ENCODE data around the gene WIPF2. TPM values are rescaled to one million over a fixed set of nuclear protein-coding genes. Genes with fewer than 3 reads are reported as not detected.

Gene WIPF2
- total RNA-seq, 1 donor from 2014 or later, result 13.9 TPM

DNA sequence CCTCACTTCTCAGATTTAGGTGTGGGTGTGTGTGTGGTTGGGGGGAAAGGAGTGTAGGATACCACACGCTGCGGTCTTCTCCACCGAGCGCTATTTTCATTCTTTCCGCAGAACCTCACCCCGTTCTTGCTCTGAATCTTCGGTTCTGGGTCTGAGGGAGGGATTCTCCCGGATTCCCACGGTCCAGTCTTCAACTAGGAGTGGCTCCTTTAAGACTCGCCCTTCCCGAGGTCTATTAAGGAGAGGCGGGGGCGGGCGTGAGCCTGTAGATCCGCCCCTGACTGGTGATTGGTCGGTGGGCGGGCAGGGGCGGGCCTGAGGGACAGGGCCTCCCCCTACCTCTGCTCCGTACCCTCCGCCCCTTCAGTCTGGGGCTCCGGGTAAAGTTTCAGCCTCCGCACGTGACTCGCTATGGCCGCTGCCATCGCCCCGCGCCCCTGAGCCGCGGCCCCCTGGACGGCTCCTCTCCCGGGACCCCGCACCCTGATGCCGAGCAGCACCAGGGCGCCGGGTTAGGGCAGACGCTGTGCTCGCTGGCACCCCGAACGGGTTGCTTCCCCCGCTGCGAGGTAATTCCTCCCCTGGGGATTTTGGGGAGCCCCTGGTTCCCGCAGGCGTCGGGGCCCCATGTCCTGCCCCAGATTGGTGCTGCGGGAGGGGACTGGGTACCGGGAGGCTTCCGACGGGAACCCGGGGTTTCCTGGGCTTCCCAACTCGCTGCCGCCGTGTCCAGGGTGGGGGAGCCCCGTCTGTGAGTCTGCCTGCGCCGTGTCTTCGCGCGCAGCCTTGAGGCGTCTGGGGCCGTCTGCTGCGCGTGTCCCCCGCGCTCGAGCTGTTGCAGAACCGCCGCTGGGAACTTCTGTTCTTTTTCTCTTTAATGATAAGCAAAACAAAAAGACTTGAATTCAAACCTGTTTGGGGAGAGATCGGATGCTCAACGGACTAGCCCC lies 99.1 kb downstream of the WIPF2 start:
- H3K4me3 ChIP-seq (ENCODE audit: low read depth, low read length), result peak overlapping the region; percentile 79
- peak; percentile 79 for DNase-seq (ENCODE audit: low read depth)
- H3K27me3 ChIP-seq (ENCODE audit: control insufficient read depth, insufficient read depth, low read length), result no peaks in the 10 kb centered on the region
- TF ChIP-seq, protein P1, sequence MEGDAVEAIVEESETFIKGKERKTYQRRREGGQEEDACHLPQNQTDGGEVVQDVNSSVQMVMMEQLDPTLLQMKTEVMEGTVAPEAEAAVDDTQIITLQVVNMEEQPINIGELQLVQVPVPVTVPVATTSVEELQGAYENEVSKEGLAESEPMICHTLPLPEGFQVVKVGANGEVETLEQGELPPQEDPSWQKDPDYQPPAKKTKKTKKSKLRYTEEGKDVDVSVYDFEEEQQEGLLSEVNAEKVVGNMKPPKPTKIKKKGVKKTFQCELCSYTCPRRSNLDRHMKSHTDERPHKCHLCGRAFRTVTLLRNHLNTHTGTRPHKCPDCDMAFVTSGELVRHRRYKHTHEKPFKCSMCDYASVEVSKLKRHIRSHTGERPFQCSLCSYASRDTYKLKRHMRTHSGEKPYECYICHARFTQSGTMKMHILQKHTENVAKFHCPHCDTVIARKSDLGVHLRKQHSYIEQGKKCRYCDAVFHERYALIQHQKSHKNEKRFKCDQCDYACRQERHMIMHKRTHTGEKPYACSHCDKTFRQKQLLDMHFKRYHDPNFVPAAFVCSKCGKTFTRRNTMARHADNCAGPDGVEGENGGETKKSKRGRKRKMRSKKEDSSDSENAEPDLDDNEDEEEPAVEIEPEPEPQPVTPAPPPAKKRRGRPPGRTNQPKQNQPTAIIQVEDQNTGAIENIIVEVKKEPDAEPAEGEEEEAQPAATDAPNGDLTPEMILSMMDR (IDR thresholded peaks at IDR 0.05; ENCODE audit: insufficient read depth, low read length, poor library complexity, severe bottlenecking), result no peak
- no peaks in the 10 kb centered on the region for H3K36me3 ChIP-seq (ENCODE audit: control insufficient read depth, insufficient read depth, low read length)

GRCh38 chr17:40318830-40319391 lies 99.8 kb downstream of the WIPF2 start:
- DNase-seq (ENCODE audit: low read depth), result no peak
- TF ChIP-seq, protein P1 (IDR thresholded peaks at IDR 0.05; ENCODE audit: insufficient read depth, low read length, poor library complexity, severe bottlenecking), result peak; percentile 34
- peak overlapping the region; percentile 79 for H3K4me3 ChIP-seq (ENCODE audit: low read depth, low read length)
- H3K36me3 ChIP-seq (ENCODE audit: control insufficient read depth, insufficient read depth, low read length), result no peaks in the 10 kb centered on the region
- H3K27me3 ChIP-seq (ENCODE audit: control insufficient read depth, insufficient read depth, low read length), result no peaks in the 10 kb centered on the region

GRCh38 chr17:40319651-40320540 lies 100.8 kb downstream of the WIPF2 start:
- no peaks in the 10 kb centered on the region for H3K27me3 ChIP-seq (ENCODE audit: control insufficient read depth, insufficient read depth, low read length)
- TF ChIP-seq, protein P1 (IDR thresholded peaks at IDR 0.05; ENCODE audit: insufficient read depth, low read length, poor library complexity, severe bottlenecking), result no peak
- no peaks in the 10 kb centered on the region for H3K36me3 ChIP-seq (ENCODE audit: control insufficient read depth, insufficient read depth, low read length)
- DNase-seq (ENCODE audit: low read depth), result no peak
- H3K4me3 ChIP-seq (ENCODE audit: low read depth, low read length), result no peak overlapping the region

DNA sequence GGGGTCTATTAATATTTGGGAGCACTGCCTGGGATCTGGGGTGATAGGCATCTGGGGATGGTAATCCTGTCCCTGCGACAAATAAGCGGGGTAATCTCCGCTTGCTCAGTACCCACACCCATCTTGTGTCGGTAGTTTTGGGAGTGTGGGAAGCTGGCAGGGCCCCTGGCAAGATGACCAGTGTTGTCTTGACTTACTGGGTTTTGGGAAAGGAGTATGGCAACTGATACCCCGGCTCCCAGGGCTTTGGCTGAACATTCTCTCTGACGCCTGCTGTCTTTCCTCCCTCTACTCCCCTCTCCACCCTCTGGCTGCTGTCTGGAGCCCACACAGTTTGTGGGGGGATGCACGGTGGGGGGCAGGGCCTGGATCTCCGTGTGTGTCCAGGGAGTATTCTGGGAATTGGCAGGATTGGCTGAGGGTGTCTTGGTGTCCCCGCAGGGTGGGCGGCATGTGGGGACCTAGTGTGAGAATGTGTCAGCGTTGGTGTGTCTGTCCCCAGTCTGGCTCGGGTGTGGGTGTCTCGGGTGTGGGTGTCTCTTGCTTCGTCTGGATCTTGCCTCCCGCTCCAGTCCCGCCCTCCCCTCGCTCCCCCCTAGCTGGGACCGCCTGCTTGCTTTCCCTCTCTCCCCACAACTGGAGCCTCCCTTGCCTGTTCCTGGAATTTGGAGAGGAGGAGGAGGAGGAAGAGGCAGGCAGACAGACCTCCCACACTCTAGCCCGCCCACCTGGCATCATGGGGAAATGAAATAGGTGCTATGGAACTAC lies 101.8 kb downstream of the WIPF2 start:
- H3K27me3 ChIP-seq (ENCODE audit: control insufficient read depth, insufficient read depth, low read length), result no peaks in the 10 kb centered on the region
- H3K4me3 ChIP-seq (ENCODE audit: low read depth, low read length), result no peak overlapping the region
- no peaks in the 10 kb centered on the region for H3K36me3 ChIP-seq (ENCODE audit: control insufficient read depth, insufficient read depth, low read length)
- no peak for DNase-seq (ENCODE audit: low read depth)
- TF ChIP-seq, protein P1 (IDR thresholded peaks at IDR 0.05; ENCODE audit: insufficient read depth, low read length, poor library complexity, severe bottlenecking), result no peak

DNA sequence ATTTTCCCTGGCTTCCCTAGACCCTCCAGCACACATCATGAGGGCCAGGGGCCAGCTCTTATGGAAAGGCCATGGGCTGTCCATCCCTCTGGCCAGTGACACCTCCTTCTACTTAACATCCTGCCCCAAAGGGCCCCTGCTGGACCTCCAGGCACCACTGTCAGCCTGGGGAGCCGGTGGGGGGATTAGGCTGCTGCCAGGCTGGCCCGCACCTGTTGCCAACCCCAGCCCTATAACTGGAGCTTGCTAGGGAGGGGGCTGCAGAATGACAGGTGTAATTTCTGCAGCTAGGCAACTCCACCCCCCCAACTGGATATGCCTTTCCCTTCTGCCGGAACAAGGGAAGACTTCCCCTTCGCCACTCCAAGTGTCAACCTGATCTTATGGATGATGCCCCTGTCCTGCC lies 102.4 kb downstream of the WIPF2 start:
- H3K36me3 ChIP-seq (ENCODE audit: control insufficient read depth, insufficient read depth, low read length), result no peaks in the 10 kb centered on the region
- TF ChIP-seq, protein P1 (IDR thresholded peaks at IDR 0.05; ENCODE audit: insufficient read depth, low read length, poor library complexity, severe bottlenecking), result no peak
- no peak overlapping the region for H3K4me3 ChIP-seq (ENCODE audit: low read depth, low read length)
- no peak for DNase-seq (ENCODE audit: low read depth)
- H3K27me3 ChIP-seq (ENCODE audit: control insufficient read depth, insufficient read depth, low read length), result no peaks in the 10 kb centered on the region

All from kidney epithelial cell (primary cell).